Smooth muscle cell (in vitro differentiated cells): ENCODE results near the gene LIFR. TPM values are rescaled to one million over a fixed set of nuclear protein-coding genes. Genes with fewer than 3 reads are reported as not detected.

Experiments used
- DNase-seq: peaks from one replicate; lab custom pipeline; 2025; ENCODE audit not compliant: unreplicated experiment; lab: John Stamatoyannopoulos, UW
- H2AFZ ChIP-seq: fragments of 200-600 bp; sonication (generic); 2 replicates; pipeline ENCODE4 v1.6.0; 2016; ENCODE audit warnings: antibody characterized with exemption, low read depth, mild to moderate bottlenecking
- H3F3A ChIP-seq: fragments of 200-600 bp; sonication (generic); 2 replicates; pipeline ENCODE4 v1.6.0; 2017; ENCODE audit warnings: antibody characterized with exemption, low read depth
- H3K27ac ChIP-seq: fragments of 200-600 bp; sonication (generic); 2 replicates; pipeline ENCODE4 v1.5.1; 2016; ENCODE audit warnings: low read depth, mild to moderate bottlenecking
- H3K27me3 ChIP-seq: fragments of 200-600 bp; sonication (generic); 2 replicates; pipeline ENCODE4 v1.6.1; 2016; ENCODE audit warnings: low read depth, mild to moderate bottlenecking
- H3K36me3 ChIP-seq: fragments of 200-600 bp; sonication (generic); 2 replicates; pipeline ENCODE4 v1.5.1; 2016; ENCODE audit warnings: low read depth
- H3K4me1 ChIP-seq: fragments of 200-600 bp; sonication (generic); 2 replicates; pipeline ENCODE4 v1.5.1; 2016; ENCODE audit warnings: low read depth
- H3K4me2 ChIP-seq: fragments of 200-600 bp; sonication (generic); 2 replicates; pipeline ENCODE4 v1.6.0; 2016; ENCODE audit warnings: mild to moderate bottlenecking
- H3K4me3 ChIP-seq: fragments of 200-600 bp; sonication (generic); 2 replicates; pipeline ENCODE4 v1.5.1; 2016; ENCODE audit warnings: mild to moderate bottlenecking
- H3K79me2 ChIP-seq: fragments of 200-600 bp; sonication (generic); 2 replicates; pipeline ENCODE4 v1.6.0; 2016; ENCODE audit warnings: low read depth, mild to moderate bottlenecking
- H3K9ac ChIP-seq: fragments of 200-600 bp; sonication (generic); 2 replicates; pipeline ENCODE4 v1.6.0; 2016; ENCODE audit warnings: low read depth
- H3K9me3 ChIP-seq: fragments of 200-600 bp; sonication (generic); replicated peaks from 2 replicates; pipeline ENCODE4 v1.5.1; 2016; ENCODE audit warnings: low read depth
- H4K20me1 ChIP-seq: fragments of 200-600 bp; sonication (generic); 2 replicates; pipeline ENCODE4 v1.6.0; 2016; ENCODE audit warnings: low read depth
- WGBS: methylation state at CpG from one replicate; pipeline ENCODE4 v1.1.7; 2016; ENCODE audit warnings: low lambda C conversion rate; 5-methylcytosine and 5-hydroxymethylcytosine counted together
- polyA plus RNA-seq: library from polyadenylated mRNA; unstranded; fragments of >200 nt; fragmentation: Nextera tagmentation; extraction: Ambion mirVana; gene quantifications from 2 replicates; pipeline ENCODE4 v1.2.1, GENCODE V29; 2016
- total RNA-seq: library from RNA; depleted of rRNA; stranded (reverse); fragments of >200 nt; gene quantifications from 2 replicates; pipeline ENCODE4 v1.2.3, GENCODE V29; 2014
- TF ChIP-seq, protein P1 (sequence below): fragments of 200-600 bp; sonication (generic); IDR thresholded peaks from 2 replicates; pipeline ENCODE4 v1.5.1; 2017; ENCODE audit warnings: borderline replicate concordance, mild to moderate bottlenecking, antibody characterized with exemption; ENCODE audit not compliant: insufficient read depth, poor library complexity, severe bottlenecking

The LIFR gene
- total and polyA plus RNA-seq, 2 experiments from 2014 or later, result 14.3 to 29.2 TPM

DNA sequence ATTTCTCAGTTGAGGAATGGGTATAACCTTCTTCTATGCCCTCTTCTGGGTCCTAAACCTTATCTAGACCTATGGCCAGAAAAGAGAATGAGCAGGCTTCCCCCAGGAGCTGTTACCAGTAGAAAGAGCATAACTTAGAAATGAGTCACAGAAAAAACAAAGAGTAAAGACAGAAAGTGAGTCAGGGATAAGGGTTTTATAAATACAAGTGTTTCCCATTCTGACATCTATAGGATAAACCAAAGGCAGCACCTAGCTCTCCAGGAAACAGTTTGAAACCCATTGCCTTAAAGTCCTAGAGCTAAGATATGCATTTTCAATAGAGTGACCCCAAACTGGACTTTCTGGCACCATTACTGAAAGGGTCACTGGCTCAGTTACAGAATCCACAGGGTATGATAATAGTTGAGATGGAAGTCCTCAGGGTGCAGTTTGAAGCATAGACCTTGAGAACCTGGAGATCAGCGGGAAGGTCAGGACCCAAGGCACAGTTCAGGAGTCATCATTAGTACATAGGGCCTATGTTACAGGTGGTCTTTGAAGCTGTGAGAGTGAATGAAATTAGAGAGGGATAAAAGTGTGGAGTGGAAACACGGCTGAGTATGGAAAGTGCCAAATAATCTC, 42.7 kb upstream of the LIFR start:
- no peaks in the 10 kb centered on the region for H3F3A ChIP-seq
- no peak overlapping the region for H3K9ac ChIP-seq
- no peak overlapping the region for H3K4me3 ChIP-seq
- 87% methylated on average over 2 of the region's 2 CpGs for WGBS
- no peaks in the 10 kb centered on the region for H3K27me3 ChIP-seq
- H2AFZ ChIP-seq, result no peak overlapping the region
- peak overlapping the region; percentile 49 for H3K4me2 ChIP-seq
- H3K79me2 ChIP-seq, result no peaks in the 10 kb centered on the region
- TF ChIP-seq, protein P1, sequence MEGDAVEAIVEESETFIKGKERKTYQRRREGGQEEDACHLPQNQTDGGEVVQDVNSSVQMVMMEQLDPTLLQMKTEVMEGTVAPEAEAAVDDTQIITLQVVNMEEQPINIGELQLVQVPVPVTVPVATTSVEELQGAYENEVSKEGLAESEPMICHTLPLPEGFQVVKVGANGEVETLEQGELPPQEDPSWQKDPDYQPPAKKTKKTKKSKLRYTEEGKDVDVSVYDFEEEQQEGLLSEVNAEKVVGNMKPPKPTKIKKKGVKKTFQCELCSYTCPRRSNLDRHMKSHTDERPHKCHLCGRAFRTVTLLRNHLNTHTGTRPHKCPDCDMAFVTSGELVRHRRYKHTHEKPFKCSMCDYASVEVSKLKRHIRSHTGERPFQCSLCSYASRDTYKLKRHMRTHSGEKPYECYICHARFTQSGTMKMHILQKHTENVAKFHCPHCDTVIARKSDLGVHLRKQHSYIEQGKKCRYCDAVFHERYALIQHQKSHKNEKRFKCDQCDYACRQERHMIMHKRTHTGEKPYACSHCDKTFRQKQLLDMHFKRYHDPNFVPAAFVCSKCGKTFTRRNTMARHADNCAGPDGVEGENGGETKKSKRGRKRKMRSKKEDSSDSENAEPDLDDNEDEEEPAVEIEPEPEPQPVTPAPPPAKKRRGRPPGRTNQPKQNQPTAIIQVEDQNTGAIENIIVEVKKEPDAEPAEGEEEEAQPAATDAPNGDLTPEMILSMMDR, result no peak
- no peaks in the 10 kb centered on the region for H3K9me3 ChIP-seq
- no peaks in the 10 kb centered on the region for H3K4me1 ChIP-seq
- H3K36me3 ChIP-seq, result no peaks in the 10 kb centered on the region
- H3K27ac ChIP-seq, result peak overlapping the region; percentile 58
- H4K20me1 ChIP-seq, result no peaks in the 10 kb centered on the region
- DNase-seq, result no peak

DNA sequence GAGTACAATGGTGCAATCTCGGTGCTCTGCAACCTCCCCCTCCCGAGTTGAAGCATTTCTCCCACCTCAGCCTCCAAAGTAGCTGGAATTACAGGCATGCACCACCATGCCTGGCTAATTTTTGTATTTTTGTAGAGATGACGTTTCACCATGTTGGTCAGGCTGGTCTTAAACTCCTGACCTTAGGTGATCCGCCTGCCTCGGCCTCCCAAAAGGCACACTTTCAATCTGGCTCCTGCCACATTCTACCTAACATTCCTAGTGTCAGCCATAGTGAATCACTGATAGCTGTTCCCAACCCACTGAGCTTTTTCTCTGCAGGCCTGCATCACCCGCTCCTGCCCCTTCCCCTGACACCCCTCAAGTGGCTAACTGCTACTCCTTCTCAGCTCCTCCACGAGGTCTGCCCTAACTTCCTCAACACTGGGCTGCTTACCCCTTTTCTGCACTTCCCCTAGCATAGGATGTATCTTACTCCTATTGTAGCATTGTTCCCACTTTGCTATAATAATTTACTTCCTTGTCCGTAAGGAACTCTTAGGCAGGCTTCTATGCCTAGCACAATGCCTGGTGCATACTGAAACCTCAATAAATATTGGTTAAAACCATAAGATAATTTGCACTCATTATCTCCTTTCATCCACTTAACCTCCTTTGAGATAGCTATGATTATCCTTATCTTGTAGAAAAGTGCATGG, 42.0 kb upstream of the LIFR start:
- TF ChIP-seq, protein P1, result no peak

DNA sequence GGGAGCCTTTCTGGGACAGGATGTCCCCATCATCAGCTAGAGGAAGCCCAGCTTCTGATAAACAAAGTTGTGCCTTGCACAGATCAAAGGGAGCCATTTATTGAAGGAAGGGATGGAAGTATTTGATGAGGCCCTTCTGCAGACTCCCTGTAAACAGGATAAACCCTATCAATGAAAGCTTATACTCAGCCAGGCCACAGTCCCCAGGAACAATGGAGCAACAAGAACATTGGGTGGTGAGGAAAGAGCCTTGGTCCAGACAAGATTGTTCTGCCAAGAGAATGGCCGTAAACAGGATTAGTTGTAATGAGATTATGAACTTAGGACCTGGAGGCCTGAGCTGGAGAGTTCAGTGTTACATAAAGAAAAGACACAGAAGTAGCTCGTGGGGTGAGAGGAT, 40.5 kb upstream of the LIFR start:
- DNase-seq, result no peak
- H3K27ac ChIP-seq, result no peak overlapping the region
- H2AFZ ChIP-seq, result no peak overlapping the region
- H3K9me3 ChIP-seq, result no peaks in the 10 kb centered on the region
- H3K4me1 ChIP-seq, result no peaks in the 10 kb centered on the region
- H3K36me3 ChIP-seq, result no peaks in the 10 kb centered on the region
- WGBS, result 58% methylated on average over 2 of the region's 2 CpGs
- no peak overlapping the region for H3K4me2 ChIP-seq
- H4K20me1 ChIP-seq, result no peaks in the 10 kb centered on the region
- H3K4me3 ChIP-seq, result no peak overlapping the region
- H3F3A ChIP-seq, result no peaks in the 10 kb centered on the region
- H3K79me2 ChIP-seq, result no peaks in the 10 kb centered on the region
- H3K27me3 ChIP-seq, result no peaks in the 10 kb centered on the region
- no peak overlapping the region for H3K9ac ChIP-seq
- TF ChIP-seq, protein P1, result no peak

More for the DNA sequence above, 42.0 kb upstream of the LIFR start:
- DNase-seq, result no peak
- Histone ChIP-seq H3K4me3 (no peak overlapping the region), H3K27me3 (no peaks in the 10 kb centered on the region), H2AFZ (no peak overlapping the region), H3F3A (no peaks in the 10 kb centered on the region), H4K20me1 (no peaks in the 10 kb centered on the region), H3K27ac (no peak overlapping the region), H3K79me2 (no peaks in the 10 kb centered on the region), H3K9me3 (no peaks in the 10 kb centered on the region), H3K4me2 (no peak overlapping the region), H3K36me3 (no peaks in the 10 kb centered on the region), H3K9ac (no peak overlapping the region), H3K4me1 (no peaks in the 10 kb centered on the region)
- WGBS, result 74% methylated on average over 8 of the region's 8 CpGs
